Stimulated activated CD8-positive, alpha-beta memory T cell treated with anti-CD3 and anti-CD28 coated beads, Interleukin-4, amount 100 ng/mL, for 1 hour (primary cell): ENCODE data around the gene SLAMF9.

ENCODE experiments used
- DNase-seq, 2 donors: peaks; one replicate each; pipeline ENCODE4 v3.0.0-alpha.2; 2020; ENCODE audit warnings: low read depth in 2 of 2, low spot score in 1 of 2

SLAMF9 gene

GRCh38 chr1:159934136-159935039 is 19.6 kb downstream of the SLAMF9 start:
- DNase-seq: no peak

- DNase-seq: no peak
These were observed 20.7 kb downstream of the SLAMF9 start for GRCh38 chr1:159933347-159933746.

DNA sequence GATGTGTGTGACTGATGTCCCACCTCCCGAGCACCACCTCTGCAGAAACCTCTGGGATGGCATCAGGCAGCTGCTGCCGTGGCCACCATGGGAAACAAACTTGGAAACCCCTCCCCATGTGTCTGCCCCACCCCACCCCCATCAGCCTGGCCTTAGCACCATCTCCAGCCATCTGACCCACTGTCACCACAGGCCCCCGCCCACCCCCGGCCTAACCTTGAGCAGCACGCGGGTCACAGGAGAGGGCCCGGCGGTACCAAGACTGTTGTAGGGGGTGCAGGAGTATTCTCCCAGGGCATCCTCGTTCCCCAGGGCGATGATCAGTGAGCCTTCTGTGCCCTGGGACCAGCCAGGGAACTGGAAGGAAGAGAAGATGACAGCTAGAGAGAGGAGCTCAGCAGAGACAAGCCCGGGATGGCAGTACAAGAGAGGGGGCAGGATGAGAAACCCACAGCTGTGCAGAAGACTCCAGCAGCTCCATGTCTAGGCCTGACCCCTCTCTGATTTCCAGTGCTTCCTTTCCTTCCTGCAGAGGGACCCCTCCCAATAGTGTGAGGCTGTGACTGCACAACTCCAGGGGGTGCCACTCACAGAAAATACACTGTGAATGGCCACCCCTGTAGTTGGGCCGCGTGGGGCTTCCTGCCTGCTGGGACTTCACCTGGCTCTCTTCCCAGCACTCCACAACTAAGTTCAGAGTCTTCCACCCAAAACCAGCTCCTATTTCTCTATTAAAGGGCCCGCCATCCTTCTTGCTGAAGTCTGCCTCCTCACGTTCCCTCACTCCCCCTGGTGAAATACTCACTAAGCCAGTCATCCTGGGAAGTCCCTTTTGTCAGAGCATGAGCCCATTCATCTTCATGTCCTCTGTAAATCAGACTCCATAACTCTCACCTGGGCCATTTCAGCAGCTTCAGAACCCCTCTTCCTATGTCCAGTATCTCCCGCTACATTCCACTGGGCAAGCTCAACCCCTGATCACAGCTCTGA is 21.4 kb downstream of the SLAMF9 start:
- no peak for DNase-seq

DNA sequence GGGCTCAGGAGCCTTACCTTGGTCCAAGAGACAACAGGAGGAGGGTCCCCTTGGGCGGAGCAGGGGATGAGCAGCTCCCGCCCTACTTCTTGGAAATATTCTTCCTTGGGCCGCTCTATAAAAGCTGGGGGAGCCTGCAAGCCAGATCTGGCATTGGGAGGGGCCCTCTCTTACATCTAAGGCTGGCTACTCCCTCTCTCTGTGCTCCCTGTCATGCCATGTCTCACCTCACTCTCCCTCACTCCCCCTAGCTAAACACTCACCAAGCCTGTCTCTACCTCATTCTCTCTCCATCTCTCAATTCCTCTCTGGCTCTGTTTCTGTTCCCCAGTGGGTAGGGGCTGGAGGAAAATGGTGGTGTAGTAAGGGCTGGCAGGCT is 22.3 kb downstream of the SLAMF9 start:
- no peak for DNase-seq

DNA sequence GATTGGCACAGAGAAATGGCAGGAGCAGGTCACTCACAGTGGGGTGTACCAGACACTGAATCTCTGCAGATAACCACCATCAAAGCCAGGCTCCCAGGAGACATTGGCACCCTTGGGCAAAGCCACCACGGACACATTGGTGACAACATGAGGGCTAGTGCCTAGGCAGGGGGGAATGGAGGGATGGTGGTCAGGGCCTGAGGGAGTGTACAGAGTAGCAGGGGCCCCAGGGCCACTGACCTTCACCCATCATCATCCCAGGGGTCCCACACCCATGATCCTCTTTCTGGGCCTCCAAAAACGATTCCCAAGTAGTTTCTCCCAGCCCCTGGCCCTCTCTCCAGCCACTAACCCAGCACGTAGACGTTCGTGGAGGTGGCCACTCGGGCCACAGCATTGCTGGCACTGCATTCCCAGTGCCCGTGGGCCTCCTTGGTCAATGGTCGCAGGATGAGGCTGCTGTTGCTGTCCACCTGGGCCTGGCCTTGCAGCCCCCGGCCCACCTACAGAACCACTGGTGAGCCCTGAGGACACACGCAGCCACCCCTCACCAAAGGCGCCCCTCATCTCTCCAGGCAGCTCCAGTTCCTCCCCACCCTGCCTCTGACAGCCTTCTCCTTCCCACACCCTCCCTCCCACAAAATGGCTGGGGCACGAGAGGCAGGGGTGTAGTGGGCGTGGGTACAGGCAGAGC is 22.8 kb downstream of the SLAMF9 start:
- no peak for DNase-seq

DNA sequence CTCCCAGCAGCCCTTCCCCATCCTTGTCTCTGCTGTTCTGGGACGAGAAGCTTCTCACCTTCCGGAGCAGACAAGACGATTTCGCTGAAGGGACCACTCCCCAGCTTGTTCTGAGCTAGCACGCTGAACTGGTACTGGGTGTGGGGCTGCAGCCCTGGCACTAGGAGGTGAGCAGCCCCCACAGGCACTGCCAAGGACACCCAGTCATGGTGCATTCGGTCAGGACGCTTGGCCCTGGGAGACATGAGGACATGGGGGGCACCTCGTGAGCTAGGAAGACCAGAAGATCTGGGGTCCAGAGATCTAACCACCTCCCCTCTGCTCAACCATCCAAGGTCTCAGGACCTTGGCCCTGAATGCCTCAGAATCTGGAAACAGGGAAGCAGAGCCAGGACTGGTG is 23.4 kb downstream of the SLAMF9 start:
- DNase-seq: no peak

- DNase-seq: no peak
These were observed 23.8 kb downstream of the SLAMF9 start for GRCh38 chr1:159930216-159930615.

GRCh38 chr1:159929155-159930051 is 24.6 kb downstream of the SLAMF9 start:
- no peak for DNase-seq

DNA sequence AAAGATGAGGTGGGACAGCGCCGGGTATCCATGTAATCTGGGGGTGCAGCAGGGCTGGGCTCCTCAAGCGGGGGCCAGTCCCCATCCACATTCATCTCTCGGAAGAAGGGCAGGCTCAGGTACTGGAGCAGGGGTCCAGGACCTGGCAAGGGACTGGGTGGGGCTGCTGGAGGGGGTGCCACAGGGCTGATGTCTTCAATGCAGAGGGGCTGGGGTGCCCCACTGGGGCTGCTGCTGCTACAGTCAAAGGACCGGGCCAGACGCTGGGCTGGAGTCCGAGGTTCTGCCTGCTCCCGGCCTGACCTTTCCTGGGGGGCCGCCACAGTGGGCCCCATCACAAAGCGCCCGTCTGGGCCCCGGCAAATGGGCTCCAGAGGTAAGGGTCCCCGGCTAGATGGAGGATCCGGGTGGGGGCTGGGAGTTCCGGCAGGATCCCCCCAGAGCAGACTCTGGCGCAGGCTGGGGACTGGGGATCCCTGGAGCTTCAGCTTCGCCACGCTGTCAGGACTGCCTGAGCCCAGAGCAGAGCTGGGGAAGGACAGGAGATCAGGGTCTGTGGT is 25.5 kb downstream of the SLAMF9 start:
- no peak for DNase-seq

- no peak for DNase-seq
These were observed 26.1 kb downstream of the SLAMF9 start for GRCh38 chr1:159927849-159928431.

GRCh38 chr1:159927211-159927848 is 26.7 kb downstream of the SLAMF9 start:
- no peak for DNase-seq

DNA sequence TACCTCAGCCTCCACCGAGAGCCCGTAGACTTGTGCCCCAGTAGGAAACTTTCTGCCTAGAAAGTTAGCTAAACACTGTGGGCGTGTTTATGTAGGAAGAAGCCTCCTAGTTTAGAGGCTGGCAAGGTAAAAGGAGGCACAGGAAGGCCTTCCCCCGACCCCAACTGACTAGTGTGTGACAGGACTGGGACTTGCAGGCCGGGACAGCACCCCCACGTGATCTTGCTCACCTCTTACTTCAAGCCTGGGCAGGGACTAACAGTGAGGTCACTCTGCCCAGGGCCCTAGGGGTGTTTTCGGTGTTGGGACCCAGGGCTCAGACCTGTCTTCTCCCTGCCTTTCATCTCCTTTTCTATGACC is 28.3 kb downstream of the SLAMF9 start:
- no peak for DNase-seq

DNA sequence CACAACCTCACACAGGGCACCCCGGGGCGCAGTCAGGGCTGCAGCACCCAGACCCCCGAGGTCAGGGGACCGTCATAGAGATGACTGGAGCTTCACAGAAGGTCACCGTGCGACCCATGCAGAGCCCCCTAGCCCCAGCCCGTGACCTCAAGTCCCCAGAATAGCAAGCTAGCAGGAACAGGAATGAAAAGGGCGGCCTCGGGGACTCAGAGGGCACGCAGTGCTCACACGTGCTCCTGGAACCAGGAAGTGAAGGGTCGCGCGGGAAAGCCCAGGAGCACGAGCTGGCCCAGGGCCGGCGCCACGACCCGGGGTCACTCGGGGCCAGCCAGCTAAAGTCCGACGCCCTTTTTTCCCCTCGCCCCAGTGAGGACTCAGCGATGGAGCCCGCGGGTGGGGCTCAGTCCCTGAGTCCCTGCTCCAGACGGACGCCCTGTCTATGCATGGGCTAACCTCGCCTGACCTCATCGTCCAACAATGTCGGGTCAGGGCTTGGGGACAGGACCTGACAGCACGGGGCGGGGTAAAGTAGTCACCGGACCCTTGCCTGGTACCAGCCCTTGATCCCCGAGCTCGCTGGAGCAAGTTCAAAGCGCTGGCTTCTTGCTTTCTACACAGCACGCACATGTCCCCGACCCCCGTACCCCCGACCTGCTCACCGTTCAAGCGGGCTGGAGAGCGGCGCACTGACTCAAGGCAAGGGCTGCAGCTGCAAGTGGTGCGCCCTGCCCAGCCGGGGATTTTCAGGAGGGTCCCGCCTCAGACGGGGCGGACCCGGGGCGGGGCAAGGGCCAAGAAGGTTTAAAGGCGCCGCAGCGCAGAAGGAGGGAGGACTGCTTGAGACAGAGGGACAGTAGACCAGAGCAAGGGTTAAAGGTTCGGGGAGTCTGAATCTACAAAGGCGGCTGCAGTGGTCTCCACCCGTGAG is 29.0 kb downstream of the SLAMF9 start, which contains the start of gene TAGLN2:
TSS of gene TAGLN2 (minus strand) at position 717 of the 928 bp plus-strand sequence. CDS start 4,998 bp downstream, outside the sequence.
- peak; percentile 73 to 78 for DNase-seq

DNA sequence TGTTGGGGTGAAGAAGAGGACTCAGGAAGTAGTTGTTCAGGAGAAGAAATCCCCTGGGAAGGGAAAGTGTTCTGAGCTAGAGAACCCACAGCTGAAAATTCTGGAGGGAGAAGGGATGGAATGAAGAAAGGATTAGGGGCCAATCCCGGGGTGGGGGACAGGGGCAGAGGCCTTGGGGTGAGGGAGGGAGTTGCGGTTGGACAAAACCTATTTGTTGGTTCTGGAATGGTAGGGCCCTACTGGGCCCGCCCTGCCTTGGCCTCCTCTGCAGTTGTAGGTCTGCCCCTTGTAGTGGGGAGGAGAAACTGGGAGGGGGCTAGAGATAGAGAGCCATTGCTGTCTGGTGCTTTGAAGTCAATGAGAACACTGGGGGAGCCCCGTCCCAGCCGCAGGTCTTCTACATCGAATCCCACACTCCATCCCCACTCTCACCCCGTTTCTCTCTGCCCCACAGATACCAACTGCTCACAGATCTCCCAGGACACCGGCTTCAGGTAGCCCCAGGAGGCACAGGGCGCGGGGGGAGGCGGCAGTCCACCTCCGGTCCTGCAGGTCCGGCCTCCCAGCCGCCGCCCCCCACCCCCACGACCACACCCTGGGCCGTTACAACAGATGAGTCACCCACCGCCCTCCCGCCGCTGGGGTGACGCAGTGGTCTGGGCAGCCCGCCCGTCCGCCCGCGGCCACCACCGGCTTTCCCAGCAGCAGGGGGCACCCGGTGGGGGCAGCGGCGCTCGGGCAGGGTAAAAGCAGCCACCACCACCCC is 29.8 kb downstream of the SLAMF9 start:
- peak; percentile 32 to 40 for DNase-seq

GRCh38 chr1:159923203-159924024 is 30.6 kb downstream of the SLAMF9 start:
- DNase-seq: peak; percentile 68 to 83

DNA sequence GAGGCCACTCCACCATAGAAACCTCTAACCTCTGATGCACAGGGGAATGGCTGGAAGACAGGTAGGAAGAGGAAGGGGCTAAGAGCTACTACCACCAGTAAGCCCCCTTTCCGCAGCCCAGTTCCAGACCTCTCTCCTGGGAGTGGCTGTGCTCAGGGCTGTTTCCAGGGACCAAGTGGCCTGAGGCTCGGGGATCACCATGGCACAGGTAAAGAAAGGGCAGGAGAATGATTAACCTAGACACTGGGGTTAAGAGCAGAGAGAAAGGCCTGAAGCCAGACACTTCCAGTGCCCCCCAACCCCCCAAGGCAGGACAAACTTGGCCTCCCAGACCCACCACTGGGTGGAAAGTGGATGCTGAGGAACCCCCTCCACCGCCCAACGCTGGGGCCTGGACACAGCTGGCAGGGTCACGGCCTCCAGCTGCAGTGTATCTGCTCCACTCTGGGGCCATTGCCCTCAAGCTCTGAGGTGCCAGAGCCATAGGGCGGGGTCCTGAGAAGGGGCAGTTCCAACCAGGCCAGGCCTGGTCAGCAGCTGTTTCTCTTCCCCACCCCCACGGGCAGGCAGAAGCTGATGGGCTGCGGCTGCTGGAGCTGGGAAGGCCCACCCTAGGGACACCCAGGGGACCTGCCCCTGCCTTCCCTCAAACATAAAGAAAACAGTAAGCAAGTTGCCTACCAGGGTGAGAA is 31.4 kb downstream of the SLAMF9 start:
- DNase-seq: no peak
